SH-SY5Y (cell line): ENCODE results near the gene SPTB.

Experiments used
- GATA2 ChIP-seq: IDR thresholded peaks from 2 replicates; pipeline ENCODE4 v1.6.1; 2011; ENCODE audit warnings: mild to moderate bottlenecking, low read depth, low read length
- GATA3 ChIP-seq: IDR thresholded peaks from 2 replicates; pipeline ENCODE4 v1.6.1; 2011; ENCODE audit warnings: low read depth, mild to moderate bottlenecking, low read length, moderate library complexity

SPTB gene

GRCh38 chr14:64910847-64911495 is 31.3 kb upstream of the SPTB start:
- no peak for TF ChIP-seq GATA3
- TF ChIP-seq GATA2, result no peak

GRCh38 chr14:64906022-64906421 is 26.3 kb upstream of the SPTB start:
- TF ChIP-seq GATA3 (no peak), GATA2 (no peak)

- TF ChIP-seq GATA3 (no peak), GATA2 (no peak)
Measured at GRCh38 chr14:64899958-64900357, 20.3 kb upstream of the SPTB start.

- TF ChIP-seq GATA3, result no peak
- no peak for TF ChIP-seq GATA2
Measured at GRCh38 chr14:64891839-64892375, 12.2 kb upstream of the SPTB start.

- TF ChIP-seq GATA2, result no peak
- TF ChIP-seq GATA3, result no peak
Measured at GRCh38 chr14:64891173-64891838, 11.6 kb upstream of the SPTB start.

GRCh38 chr14:64889352-64889751 is 9.6 kb upstream of the SPTB start:
- TF ChIP-seq GATA3 (no peak), GATA2 (no peak)

GRCh38 chr14:64885559-64885958 is 5.9 kb upstream of the SPTB start:
- no peak for TF ChIP-seq GATA3

GRCh38 chr14:64880221-64881121 is 764 bp upstream of the SPTB start:
- TF ChIP-seq GATA2 (no peak), GATA3 (no peak)

- TF ChIP-seq GATA2 (no peak), GATA3 (no peak)
Measured at GRCh38 chr14:64878837-64879634, 671 bp downstream of the SPTB start.

- no peak for TF ChIP-seq GATA2
- no peak for TF ChIP-seq GATA3
Measured at GRCh38 chr14:64877846-64878245, 1.9 kb downstream of the SPTB start.

- TF ChIP-seq GATA2 (no peak), GATA3 (no peak)
Measured at GRCh38 chr14:64875350-64875749, 4.4 kb downstream of the SPTB start.

- no peak for TF ChIP-seq GATA3
- no peak for TF ChIP-seq GATA2
Measured at GRCh38 chr14:64873506-64874219, 6.0 kb downstream of the SPTB start.

GRCh38 chr14:64871344-64871743 is 8.4 kb downstream of the SPTB start:
- TF ChIP-seq GATA2 (no peak), GATA3 (no peak)
